HCT116 (cell line): Measurements from ENCODE around the gene IL18. TPM values are rescaled to one million over a fixed set of nuclear protein-coding genes. Genes with fewer than 3 reads are reported as not detected.
"Not testable (repeated sequence)": the region's sequence is repeated elsewhere in the genome, so short reads cannot be mapped to it uniquely, and the experiment has no call there.

Source experiments
- ATAC-seq: fragments of 200-7000 bp; cut with Tn5 transposase; 2 replicates; pipeline ENCODE4 v1.9.1; 2020; ENCODE audit warnings: mild to moderate bottlenecking, moderate library complexity
- BruUV-seq: library from RNA; stranded (reverse); fragments of 400-500 nt; replicated peaks from 2 replicates; lab custom pipeline; 2021; lab: Mats Ljungman, UMichigan
- CTCF ChIA-PET: fragments of 300-600 bp; sonication (Branson Sonifier 250); formaldehyde crosslinking; loops from one replicate; lab custom pipeline; 2021; ENCODE audit warnings: antibody characterized with exemption; lab: Charles Lee
- POLR2A ChIA-PET: fragments of 300-600, 350-600 bp; sonication (Branson Sonifier 250); formaldehyde crosslinking; loops from one replicate; lab custom pipeline; 2021; ENCODE audit warnings: antibody characterized with exemption; lab: Charles Lee
- RAD21 ChIA-PET, 2 experiments: fragments of 300-600 bp; sonication (Branson Sonifier 250); formaldehyde crosslinking; loops; one replicate each; lab custom pipeline; 2023; ENCODE audit warnings: low total read pairs in 2 of 2; ENCODE audit not compliant: uncharacterized antibody in 2 of 2, unreplicated experiment in 2 of 2, low non-redundant PET in 1 of 2; lab: Charles Lee
- DNase-seq: peaks from one replicate; pipeline ENCODE4 v3.0.0-alpha.2; 2010; ENCODE audit warnings: low read depth, low spot score
- H2AFZ ChIP-seq: fragments of 200-600 bp; shearing (Covaris generic), sonication (generic); 2 replicates; pipeline ENCODE4 v1.6.1; 2017; ENCODE audit warnings: low read depth, mixed run types, mixed read lengths, antibody characterized with exemption, low read length; ENCODE audit not compliant: poor library complexity, severe bottlenecking
- H3K27ac ChIP-seq: 2 replicates; pipeline ENCODE4 v1.5.1; 2012; ENCODE audit warnings: low read depth, low read length
- H3K27me3 ChIP-seq: fragments of 200-600 bp; sonication (generic); 2 replicates; pipeline ENCODE4 v1.6.1; 2016; ENCODE audit warnings: mixed run types, low read length, mixed read lengths; ENCODE audit not compliant: insufficient read depth
- H3K36me3 ChIP-seq, 2 experiments: fragments of 200-500 bp in 1 of 2; fragments of 200-600 bp in 1 of 2; sonication (Bioruptor generic) in 1 of 2; sonication (generic) in 1 of 2; 2 replicates each; pipeline versions ENCODE4 v1.5.1 to v1.6.1; 2014 to 2016; ENCODE audit warnings: low read length in 2 of 2, inconsistent platforms in 1 of 2, mixed read lengths in 1 of 2, mixed run types in 1 of 2; ENCODE audit not compliant: insufficient read depth in 2 of 2, control insufficient read depth in 1 of 2
- H3K4me1 ChIP-seq, 2 experiments: fragments of 200-600 bp in 1 of 2; sonication (generic) in 1 of 2; 2 replicates each; pipeline versions ENCODE4 v1.5.1 to v1.6.1; 2012 to 2017; ENCODE audit warnings: low read length in 2 of 2, inconsistent platforms in 1 of 2, mild to moderate bottlenecking in 1 of 2, mixed read lengths in 1 of 2, mixed run types in 1 of 2, moderate library complexity in 1 of 2; ENCODE audit not compliant: insufficient read depth in 2 of 2, control insufficient read depth in 1 of 2
- H3K4me2 ChIP-seq: fragments of 200-600 bp; sonication (generic); 2 replicates; pipeline ENCODE4 v1.6.1; 2017; ENCODE audit warnings: mixed run types, low read length, mixed read lengths
- H3K4me3 ChIP-seq, 2 experiments: fragments of 200-600 bp in 1 of 2; sonication (generic) in 1 of 2; replicated peaks in 1 of 2; 2 replicates each; pipeline ENCODE4 v1.5.1; 2011 to 2016; ENCODE audit warnings: low read length in 2 of 2, control low read depth in 1 of 2, low read depth in 1 of 2, mild to moderate bottlenecking in 1 of 2, mixed read lengths in 1 of 2, mixed run types in 1 of 2
- H3K79me2 ChIP-seq: fragments of 200-600 bp; sonication (generic); 2 replicates; pipeline ENCODE4 v1.6.1; 2017; ENCODE audit warnings: mild to moderate bottlenecking, mixed run types, low read length, moderate library complexity, mixed read lengths; ENCODE audit not compliant: insufficient read depth
- H3K9ac ChIP-seq: fragments of 200-600 bp; sonication (generic); 2 replicates; pipeline ENCODE4 v1.6.1; 2016; ENCODE audit warnings: low read length, mixed read lengths
- H3K9me2 ChIP-seq: fragments of 200-600 bp; sonication (generic), shearing (Covaris generic); 2 replicates; pipeline ENCODE4 v1.6.1; 2017; ENCODE audit warnings: mixed run types, mild to moderate bottlenecking, moderate library complexity; ENCODE audit not compliant: insufficient read depth
- H3K9me3 ChIP-seq, 2 experiments: fragments of 200-500 bp in 1 of 2; fragments of 200-600 bp in 1 of 2; sonication (Bioruptor generic) in 1 of 2; sonication (generic) in 1 of 2; 2 replicates each; pipeline ENCODE4 v1.6.1; 2014 to 2017; ENCODE audit warnings: low read length in 2 of 2, mixed read lengths in 2 of 2, inconsistent platforms in 1 of 2, low read depth in 1 of 2, mild to moderate bottlenecking in 1 of 2, mixed run types in 1 of 2, moderate library complexity in 1 of 2; ENCODE audit not compliant: control insufficient read depth in 1 of 2, insufficient read depth in 1 of 2
- H4K20me1 ChIP-seq: fragments of 200-600 bp; sonication (generic), shearing (Covaris generic); 2 replicates; pipeline ENCODE4 v1.6.1; 2017; ENCODE audit warnings: mixed run types, mild to moderate bottlenecking, moderate library complexity; ENCODE audit not compliant: insufficient read depth
- ATF3 ChIP-seq: IDR thresholded peaks from 2 replicates; pipeline ENCODE4 v1.6.1; 2012
- CBX3 ChIP-seq: IDR thresholded peaks from 2 replicates; pipeline ENCODE4 v1.6.1; 2012; ENCODE audit warnings: low read depth
- CEBPB ChIP-seq: IDR thresholded peaks from 2 replicates; pipeline ENCODE4 v1.6.1; 2012; ENCODE audit warnings: low read depth
- EGR1 ChIP-seq: IDR thresholded peaks from 2 replicates; pipeline ENCODE4 v1.6.1; 2012; ENCODE audit warnings: low read depth
- EZH2 ChIP-seq: fragments of 200-600 bp; sonication (generic); IDR thresholded peaks from 2 replicates; pipeline ENCODE4 v1.6.1; 2017; ENCODE audit warnings: antibody characterized with exemption, mixed run types
- FOSL1 ChIP-seq: IDR thresholded peaks from 2 replicates; pipeline ENCODE4 v1.6.1; 2012; ENCODE audit warnings: low read depth
- JUND ChIP-seq: IDR thresholded peaks from 2 replicates; pipeline ENCODE4 v1.6.1; 2012
- MAX ChIP-seq: IDR thresholded peaks from 2 replicates; pipeline ENCODE4 v1.6.1; 2012
- REST ChIP-seq: IDR thresholded peaks from 2 replicates; pipeline ENCODE4 v1.6.1; 2012; ENCODE audit warnings: low read depth
- SIN3A ChIP-seq: IDR thresholded peaks from 2 replicates; pipeline ENCODE4 v1.6.1; 2012; ENCODE audit warnings: low read depth
- SRF ChIP-seq: IDR thresholded peaks from 2 replicates; pipeline ENCODE4 v1.6.1; 2012; ENCODE audit warnings: low read depth
- TCF7L2 ChIP-seq: IDR thresholded peaks from 2 replicates; pipeline ENCODE4 v1.7.0; 2011; ENCODE audit warnings: borderline replicate concordance, inconsistent platforms; ENCODE audit not compliant: insufficient read depth, insufficient read length; ENCODE audit errors: extremely low read depth
- ZBTB33 ChIP-seq: IDR thresholded peaks from 2 replicates; pipeline ENCODE4 v1.6.1; 2011; ENCODE audit warnings: mild to moderate bottlenecking, low read length, moderate library complexity; ENCODE audit not compliant: insufficient replicate concordance; ENCODE audit errors: extremely low read depth
- ZNF274 ChIP-seq: fragments of 200-500 bp; sonication (Bioruptor generic); IDR thresholded peaks from 2 replicates; pipeline ENCODE4 v1.6.1; 2014; ENCODE audit warnings: mild to moderate bottlenecking, low read depth, low read length, inconsistent platforms
- intact Hi-C: fragments of 100-400 bp; cut with micrococcal nuclease; formaldehyde crosslinking; loops from 2 replicates; pipeline ENCODE4 v1.10.0; 2022
- total RNA-seq: library from RNA; stranded (reverse); gene quantifications from one replicate; pipeline ENCODE4 v1.2.1, GENCODE V29; 2021; ENCODE audit not compliant: unreplicated experiment

IL18 gene
- total RNA-seq, 1 experiment from 2014 or later = 112 TPM

GRCh38 chr11:112206071-112206470, 42.2 kb upstream of the IL18 start (continued):
- no peak for TF ChIP-seq JUND
- TF ChIP-seq EZH2 = no peak
- no peak for TF ChIP-seq CBX3
- TF ChIP-seq TCF7L2 = no peak
- no peak for TF ChIP-seq FOSL1
- TF ChIP-seq SRF = no peak
- TF ChIP-seq ZNF274 = no peak
- TF ChIP-seq REST = no peak
- TF ChIP-seq EGR1 = no peak

GRCh38 chr11:112200252-112200651, 36.4 kb upstream of the IL18 start:
- Histone ChIP-seq H3K27ac (no peak overlapping the region), H3K4me2 (no peak overlapping the region), H2AFZ (no peak overlapping the region), H4K20me1 (no peaks in the 10 kb centered on the region), H3K27me3 (no peaks in the 10 kb centered on the region), H3K9ac (no peak overlapping the region), H3K4me3 (no peak overlapping the region), H3K79me2 (no peaks in the 10 kb centered on the region), H3K36me3 (no peaks in the 10 kb centered on the region), H3K4me1 (no peaks in the 10 kb centered on the region), H3K9me2 (no peaks in the 10 kb centered on the region), H3K9me3 (no peaks in the 10 kb centered on the region)
- DNase-seq = no peak
- ChIA-PET CTCF (interaction anchor here (1.1 kb wide), 1 partner anchor 21 kb away, joined by 3 read pairs; no protein-coding TSS in a partner anchor), POLR2A (no interaction called here), RAD21 (no interaction called here)
- no TSS peak for BruUV-seq
- intact Hi-C loops = no loop called here
- no peak for ATAC-seq
- TF ChIP-seq SIN3A (no peak), ZNF274 (no peak), MAX (no peak), ATF3 (no peak), ZBTB33 (no peak), EZH2 (no peak), CEBPB (no peak)

GRCh38 chr11:112199101-112199500, 35.2 kb upstream of the IL18 start:
- ATAC-seq, H3K9me2 ChIP-seq, H3K27me3 ChIP-seq, BruUV-seq, POLR2A ChIA-PET, H3K27ac ChIP-seq, H3K79me2 ChIP-seq, DNase-seq, H4K20me1 ChIP-seq, RAD21 ChIA-PET, H3K9ac ChIP-seq, intact Hi-C loops, H3K9me3 ChIP-seq, CTCF ChIA-PET, H2AFZ ChIP-seq, H3K4me2 ChIP-seq, H3K4me1 ChIP-seq, H3K36me3 ChIP-seq, H3K4me3 ChIP-seq: not testable (repeated sequence)
